C4-2B (cell line): ENCODE data around the gene GGN.

ENCODE experiments used
- H3K27ac ChIP-seq: fragments of 450-650 bp; 2 replicates; pipeline ENCODE4 v1.5.1; 2017
- CTCF ChIP-seq: fragments of 450-650 bp; conservative IDR thresholded peaks from 2 replicates; pipeline ENCODE4 v1.5.1; 2017; ENCODE audit warnings: mild to moderate bottlenecking
- ZFX ChIP-seq: fragments of 450-650 bp; IDR thresholded peaks from 2 replicates; pipeline ENCODE4 v1.6.1; 2017

Gene GGN

GRCh38 chr19:38385804-38386257 is 2.0 kb downstream of the GGN start:
- no peak for TF ChIP-seq CTCF
- TF ChIP-seq ZFX, result no peak

GRCh38 chr19:38385057-38385803 is 2.6 kb downstream of the GGN start:
- TF ChIP-seq CTCF (no peak), ZFX (no peak)
- H3K27ac ChIP-seq, result no peak overlapping the region

More at GRCh38 chr19:38385804-38386257, 2.0 kb downstream of the GGN start:
- H3K27ac ChIP-seq, result no peak overlapping the region

GRCh38 chr19:38384209-38385027 is 3.4 kb downstream of the GGN start:
- TF ChIP-seq CTCF (no peak), ZFX (no peak)
- no peak overlapping the region for H3K27ac ChIP-seq

- TF ChIP-seq ZFX (no peak), CTCF (no peak)
- H3K27ac ChIP-seq, result no peak overlapping the region
Measured at GRCh38 chr19:38383743-38384142, 4.1 kb downstream of the GGN start.

- TF ChIP-seq ZFX (no peak), CTCF (no peak)
Measured at GRCh38 chr19:38383184-38383583, 4.7 kb downstream of the GGN start.

GRCh38 chr19:38381138-38381537 is 6.7 kb downstream of the GGN start:
- no peak overlapping the region for H3K27ac ChIP-seq
- TF ChIP-seq ZFX (no peak), CTCF (no peak)

More at GRCh38 chr19:38383184-38383583, 4.7 kb downstream of the GGN start:
- no peak overlapping the region for H3K27ac ChIP-seq

- TF ChIP-seq ZFX (no peak), CTCF (no peak)
- no peak overlapping the region for H3K27ac ChIP-seq
Measured at GRCh38 chr19:38378866-38379265, 9.0 kb downstream of the GGN start.
